SK-N-SH treated with all-trans-retinoic acid at 6 μM for 48 hours (cell line): ENCODE data around the gene RAB23.
A peak's percentile ranks its signal among the peaks of the same experiment; 100 is the strongest.

Experiments used
- ATAC-seq: fragments of 200-7000 bp; cut with Tn5 transposase; 3 replicates; pipeline ENCODE4 v1.9.1; 2020; ENCODE audit warnings: mild to moderate bottlenecking, moderate library complexity
- ARNTL ChIP-seq: fragments of 450-650 bp; formaldehyde crosslinking; IDR thresholded peaks from 2 replicates; pipeline ENCODE4 v1.5.0; 2020; ENCODE audit warnings: low read depth, mild to moderate bottlenecking, moderate library complexity, borderline replicate concordance
- BACH2 ChIP-seq: fragments of 250-450 bp; sonication (Bioruptor Pico); IDR thresholded peaks from 2 replicates; pipeline ENCODE4 v1.9.0; 2021; ENCODE audit warnings: mild to moderate bottlenecking, borderline replicate concordance
- CSRNP3 ChIP-seq: fragments of 250-450 bp; sonication (Bioruptor Pico); IDR thresholded peaks from 2 replicates; pipeline ENCODE4 v1.5.1; 2021; ENCODE audit warnings: mild to moderate bottlenecking, moderate library complexity
- ESRRG ChIP-seq: fragments of 250-450 bp; sonication (Bioruptor Pico); IDR thresholded peaks from 2 replicates; pipeline ENCODE4 v1.6.1; 2021; ENCODE audit warnings: mild to moderate bottlenecking
- GLIS3 ChIP-seq: fragments of 250-450 bp; sonication (Bioruptor Pico); IDR thresholded peaks from 2 replicates; pipeline ENCODE4 v1.5.0; 2020; ENCODE audit warnings: mild to moderate bottlenecking, moderate library complexity
- ISL1 ChIP-seq: fragments of 250-450 bp; sonication (Bioruptor Pico); IDR thresholded peaks from 2 replicates; pipeline ENCODE4 v2.1.2; 2022; ENCODE audit warnings: mild to moderate bottlenecking, moderate library complexity
- OSR1 ChIP-seq: fragments of 250-450 bp; sonication (Bioruptor Pico); IDR thresholded peaks from 2 replicates; pipeline ENCODE4 v1.8.0; 2022; ENCODE audit warnings: moderate library complexity, mild to moderate bottlenecking, inconsistent platforms
- SNAI2 ChIP-seq: fragments of 250-450 bp; sonication (Bioruptor Pico); IDR thresholded peaks from 2 replicates; pipeline ENCODE4 v1.5.0; 2020; ENCODE audit warnings: mild to moderate bottlenecking, moderate library complexity
- TOX ChIP-seq: fragments of 250-450 bp; sonication (Bioruptor Pico); IDR thresholded peaks from 2 replicates; pipeline ENCODE4 v1.8.0; 2021; ENCODE audit warnings: mild to moderate bottlenecking, moderate library complexity, borderline replicate concordance
- TSHZ2 ChIP-seq: fragments of 250-450 bp; sonication (Bioruptor Pico); IDR thresholded peaks from 2 replicates; pipeline ENCODE4 v1.5.0; 2020; ENCODE audit warnings: mild to moderate bottlenecking, moderate library complexity
- ZC3H10 ChIP-seq: fragments of 250-450 bp; sonication (Bioruptor Pico); IDR thresholded peaks from 2 replicates; pipeline ENCODE4 v1.5.1; 2021; ENCODE audit warnings: mild to moderate bottlenecking, moderate library complexity
- ZFP3 ChIP-seq: fragments of 250-450 bp; sonication (Bioruptor Pico); IDR thresholded peaks from 2 replicates; pipeline ENCODE4 v1.5.0; 2020; ENCODE audit warnings: mild to moderate bottlenecking, moderate library complexity
- ZFP30 ChIP-seq: fragments of 450-650 bp; formaldehyde crosslinking; IDR thresholded peaks from 2 replicates; pipeline ENCODE4 v1.5.0; 2022; ENCODE audit warnings: mild to moderate bottlenecking, moderate library complexity
- ZNF565 ChIP-seq: fragments of 450-650 bp; formaldehyde crosslinking; conservative IDR thresholded peaks from 2 replicates; pipeline ENCODE4 v1.5.0; 2020; ENCODE audit warnings: low read depth, mild to moderate bottlenecking, moderate library complexity
- ZNF8 ChIP-seq: fragments of 450-650 bp; formaldehyde crosslinking; IDR thresholded peaks from 2 replicates; pipeline ENCODE4 v1.5.0; 2020; ENCODE audit warnings: mild to moderate bottlenecking, moderate library complexity
- TF ChIP-seq, protein P1 (sequence below): fragments of 250-450 bp; sonication (Bioruptor Pico); IDR thresholded peaks from 2 replicates; pipeline ENCODE4 v1.8.0; 2021; ENCODE audit warnings: low read depth, mild to moderate bottlenecking, moderate library complexity, borderline replicate concordance
- TF ChIP-seq, protein P2 (sequence below): fragments of 250-450 bp; sonication (Bioruptor Pico); IDR thresholded peaks from 2 replicates; pipeline ENCODE4 v1.8.0; 2020; ENCODE audit warnings: mild to moderate bottlenecking, moderate library complexity, borderline replicate concordance
- TF ChIP-seq, protein P3 (sequence below): fragments of 250-450 bp; sonication (Bioruptor Pico); IDR thresholded peaks from 2 replicates; pipeline ENCODE4 v1.5.1; 2020; ENCODE audit warnings: low read depth, mild to moderate bottlenecking, moderate library complexity

The RAB23 gene

DNA sequence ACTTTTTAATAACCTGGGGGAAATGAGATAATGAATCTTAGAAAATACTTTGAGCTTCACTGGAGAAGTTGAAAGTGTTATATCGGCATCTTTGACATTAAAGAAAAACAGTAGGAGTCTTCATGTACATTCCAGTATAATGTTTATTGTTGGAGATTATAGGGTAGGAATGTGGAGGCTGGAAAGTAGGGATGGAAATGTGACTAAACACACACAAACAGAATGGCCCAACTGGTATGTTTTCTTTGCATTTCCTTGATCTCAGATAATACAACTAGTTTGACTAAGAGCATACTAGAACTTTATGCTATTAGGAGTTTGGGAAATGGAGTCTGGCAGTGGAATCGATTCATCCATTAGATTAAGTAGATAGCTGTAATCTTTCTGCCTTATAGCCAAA is 60.1 kb downstream of the RAB23 start (continued):
- TF ChIP-seq CSRNP3 (CRISPR knock-in tag), result no peak
- no peak for TF ChIP-seq ZFP3 (CRISPR knock-in tag)
- no peak for TF ChIP-seq OSR1 (CRISPR knock-in tag)
- TF ChIP-seq BACH2 (CRISPR knock-in tag), result no peak
- TF ChIP-seq GLIS3 (CRISPR knock-in tag), result no peak
- TF ChIP-seq, all 23 proteins: peak for 0

GRCh38 chr6:57159127-57159526 is 63.0 kb downstream of the RAB23 start:
- ATAC-seq, result no peak
- TF ChIP-seq ESRRG (CRISPR knock-in tag) (no peak), ZFP30 (CRISPR knock-in tag) (no peak), ISL1 (CRISPR knock-in tag) (no peak), ZFP3 (CRISPR knock-in tag) (no peak), SNAI2 (CRISPR knock-in tag) (no peak), OSR1 (CRISPR knock-in tag) (no peak), ZC3H10 (CRISPR knock-in tag) (no peak), TSHZ2 (CRISPR knock-in tag) (no peak), GLIS3 (CRISPR knock-in tag) (no peak), ZNF565 (CRISPR knock-in tag) (no peak), BACH2 (CRISPR knock-in tag) (no peak), ARNTL (no peak), CSRNP3 (CRISPR knock-in tag) (no peak)
- TF ChIP-seq, protein P1, sequence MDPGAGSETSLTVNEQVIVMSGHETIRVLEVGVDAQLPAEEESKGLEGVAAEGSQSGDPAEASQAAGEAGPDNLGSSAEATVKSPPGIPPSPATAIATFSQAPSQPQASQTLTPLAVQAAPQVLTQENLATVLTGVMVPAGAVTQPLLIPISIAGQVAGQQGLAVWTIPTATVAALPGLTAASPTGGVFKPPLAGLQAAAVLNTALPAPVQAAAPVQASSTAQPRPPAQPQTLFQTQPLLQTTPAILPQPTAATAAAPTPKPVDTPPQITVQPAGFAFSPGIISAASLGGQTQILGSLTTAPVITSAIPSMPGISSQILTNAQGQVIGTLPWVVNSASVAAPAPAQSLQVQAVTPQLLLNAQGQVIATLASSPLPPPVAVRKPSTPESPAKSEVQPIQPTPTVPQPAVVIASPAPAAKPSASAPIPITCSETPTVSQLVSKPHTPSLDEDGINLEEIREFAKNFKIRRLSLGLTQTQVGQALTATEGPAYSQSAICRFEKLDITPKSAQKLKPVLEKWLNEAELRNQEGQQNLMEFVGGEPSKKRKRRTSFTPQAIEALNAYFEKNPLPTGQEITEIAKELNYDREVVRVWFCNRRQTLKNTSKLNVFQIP (CRISPR knock-in tag), result no peak
- TF ChIP-seq, protein P2, sequence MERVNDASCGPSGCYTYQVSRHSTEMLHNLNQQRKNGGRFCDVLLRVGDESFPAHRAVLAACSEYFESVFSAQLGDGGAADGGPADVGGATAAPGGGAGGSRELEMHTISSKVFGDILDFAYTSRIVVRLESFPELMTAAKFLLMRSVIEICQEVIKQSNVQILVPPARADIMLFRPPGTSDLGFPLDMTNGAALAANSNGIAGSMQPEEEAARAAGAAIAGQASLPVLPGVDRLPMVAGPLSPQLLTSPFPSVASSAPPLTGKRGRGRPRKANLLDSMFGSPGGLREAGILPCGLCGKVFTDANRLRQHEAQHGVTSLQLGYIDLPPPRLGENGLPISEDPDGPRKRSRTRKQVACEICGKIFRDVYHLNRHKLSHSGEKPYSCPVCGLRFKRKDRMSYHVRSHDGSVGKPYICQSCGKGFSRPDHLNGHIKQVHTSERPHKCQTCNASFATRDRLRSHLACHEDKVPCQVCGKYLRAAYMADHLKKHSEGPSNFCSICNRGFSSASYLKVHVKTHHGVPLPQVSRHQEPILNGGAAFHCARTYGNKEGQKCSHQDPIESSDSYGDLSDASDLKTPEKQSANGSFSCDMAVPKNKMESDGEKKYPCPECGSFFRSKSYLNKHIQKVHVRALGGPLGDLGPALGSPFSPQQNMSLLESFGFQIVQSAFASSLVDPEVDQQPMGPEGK (CRISPR knock-in tag), result no peak
- TF ChIP-seq, protein P3, sequence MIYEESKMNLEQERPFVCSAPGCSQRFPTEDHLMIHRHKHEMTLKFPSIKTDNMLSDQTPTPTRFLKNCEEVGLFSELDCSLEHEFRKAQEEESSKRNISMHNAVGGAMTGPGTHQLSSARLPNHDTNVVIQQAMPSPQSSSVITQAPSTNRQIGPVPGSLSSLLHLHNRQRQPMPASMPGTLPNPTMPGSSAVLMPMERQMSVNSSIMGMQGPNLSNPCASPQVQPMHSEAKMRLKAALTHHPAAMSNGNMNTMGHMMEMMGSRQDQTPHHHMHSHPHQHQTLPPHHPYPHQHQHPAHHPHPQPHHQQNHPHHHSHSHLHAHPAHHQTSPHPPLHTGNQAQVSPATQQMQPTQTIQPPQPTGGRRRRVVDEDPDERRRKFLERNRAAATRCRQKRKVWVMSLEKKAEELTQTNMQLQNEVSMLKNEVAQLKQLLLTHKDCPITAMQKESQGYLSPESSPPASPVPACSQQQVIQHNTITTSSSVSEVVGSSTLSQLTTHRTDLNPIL, result no peak

DNA sequence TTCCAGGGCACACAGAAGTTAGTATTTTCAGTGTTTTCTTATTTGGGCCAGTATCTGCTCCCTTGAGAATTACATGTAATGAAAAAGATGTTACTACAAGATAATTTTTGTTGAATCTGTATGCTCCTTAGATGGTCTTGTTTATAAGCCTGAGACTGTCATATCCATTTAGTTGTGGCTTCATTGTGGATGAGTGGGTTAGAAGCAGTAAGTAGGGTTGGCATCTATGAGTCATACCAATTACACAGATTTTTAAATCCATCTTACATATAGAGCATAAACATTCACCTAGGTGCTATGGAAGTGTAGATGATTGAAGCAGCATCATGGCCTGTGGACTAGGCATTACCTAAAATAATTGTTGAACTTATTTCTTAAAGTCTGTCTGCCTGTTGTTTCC is 63.4 kb downstream of the RAB23 start:
- ATAC-seq, result peak; percentile 76
- TF ChIP-seq, protein P2 (CRISPR knock-in tag), result no peak
- TF ChIP-seq ARNTL, result no peak
- TF ChIP-seq OSR1 (CRISPR knock-in tag), result no peak
- no peak for TF ChIP-seq CSRNP3 (CRISPR knock-in tag)
- TF ChIP-seq TOX (CRISPR knock-in tag), result no peak
- no peak for TF ChIP-seq ISL1 (CRISPR knock-in tag)
- TF ChIP-seq ZFP30 (CRISPR knock-in tag), result no peak
- TF ChIP-seq ZNF8 (CRISPR knock-in tag), result no peak
- no peak for TF ChIP-seq ZFP3 (CRISPR knock-in tag)
- TF ChIP-seq ZNF565 (CRISPR knock-in tag), result no peak
